ENCODE measurements around the gene CLK1. TPM values are rescaled to one million over a fixed set of nuclear protein-coding genes. Genes with fewer than 3 reads are reported as not detected.

CLK1 gene
- polyA plus RNA-seq, 3 donors: 7.5 to 383 (median 8.2) TPM

DNA sequence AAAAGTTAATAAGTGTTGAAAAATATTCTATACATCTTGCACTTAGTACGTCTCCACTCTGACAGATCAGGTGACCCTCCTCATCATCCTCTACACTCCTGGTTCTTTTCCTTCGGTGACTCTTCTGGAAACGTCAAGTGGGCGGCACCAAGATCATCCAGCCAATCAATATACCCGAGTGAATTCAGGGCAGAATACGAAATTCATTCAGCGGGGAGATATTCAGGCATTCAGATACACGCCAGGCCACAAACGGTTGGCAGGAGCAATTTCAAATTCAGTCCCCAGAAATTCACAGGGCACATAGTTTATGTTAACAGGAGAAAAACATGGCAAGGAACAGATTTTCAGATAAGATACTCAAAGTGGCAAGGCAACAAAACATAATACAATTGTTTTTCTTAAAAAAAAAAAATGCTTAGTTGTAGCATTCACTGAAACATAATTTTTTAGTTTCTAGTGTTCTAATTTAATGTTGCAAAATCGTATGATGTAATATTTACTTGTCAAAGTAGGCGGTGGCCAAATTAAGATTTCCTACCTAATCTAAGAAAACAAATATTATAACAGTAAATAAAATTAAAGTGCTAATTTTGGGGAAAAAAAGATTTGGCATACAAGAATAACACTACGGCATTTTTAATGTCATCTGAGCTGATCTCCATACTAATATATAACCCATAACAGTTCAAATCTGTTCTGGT is 4.2 kb downstream of the CLK1 start:
- Mint-ChIP-seq H3K4me3 (peak overlapping the region in 1 of 2 donors; percentile 58), H3K9me3 (peaks cover 0 to 1% (median 0%) of the 10 kb centered on the region in 7 donors), H3K36me3 (peaks cover 56 to 70% of the 10 kb centered on the region in 2 donors), H3K27me3 (ENCODE audit: low read depth in 3 of 3) (no peaks in the 10 kb centered on the region), H3K4me1 (peaks cover 29% of the 10 kb centered on the region), H3K27ac (peak overlapping the region; percentile 63 to 99 (median 79))
- Histone ChIP-seq H3K27me3 (ENCODE audit: control insufficient read depth in 2 of 2, insufficient read depth in 2 of 2, low read length in 2 of 2) (no peaks in the 10 kb centered on the region), H3K4me3 (replicated peaks in 1 of 3; ENCODE audit: low read depth in 2 of 3, low read length in 3 of 3) (peak overlapping the region in 1 of 3 experiments; percentile 88), H3K4me1 (ENCODE audit: control insufficient read depth in 1 of 2, insufficient read depth in 2 of 2, low read length in 2 of 2) (peaks cover 27 to 38% of the 10 kb centered on the region in 2 donors), H2AFZ (ENCODE audit: insufficient read depth, low read depth, low read length, poor library complexity, severe bottlenecking) (no peak overlapping the region), H3K36me3 (replicated peaks in 1 of 2; ENCODE audit: control insufficient read depth in 1 of 2, insufficient read depth in 2 of 2, low read length in 2 of 2) (peaks cover 59 to 63% of the 10 kb centered on the region in 2 donors), H3K9me3 (replicated peaks in 1 of 2; ENCODE audit: control insufficient read depth in 1 of 2, insufficient read depth in 1 of 2, low read length in 2 of 2) (no peaks in the 10 kb centered on the region), H3K4me2 (replicated peaks; ENCODE audit: extremely low read depth, low read length, poor library complexity, severe bottlenecking) (peak overlapping the region; percentile 82), H3K79me2 (ENCODE audit: insufficient read depth, low read length) (peaks cover 96% of the 10 kb centered on the region), H4K20me1 (ENCODE audit: insufficient read depth, low read length) (peaks cover 89% of the 10 kb centered on the region), H3K27ac (ENCODE audit: low read depth in 1 of 2, low read length in 2 of 2) (peak overlapping the region in 1 of 2 donors; percentile 100), H3K9ac (ENCODE audit: insufficient read depth, low read length, poor library complexity, severe bottlenecking) (no peak overlapping the region)
- intact Hi-C loops (cut with micrococcal nuclease): loop anchor here (5.0 to 10.0 kb wide), 3 partner anchors 48 to 225 kb away; partner anchors contain the start of gene BZW1 (in 2 of the 2)
- peak in 1 of 3 donors; percentile 30 for DNase-seq
- WGBS (ENCODE audit: insufficient coverage): 42% methylated on average over 2 of the region's 12 CpGs
- TF ChIP-seq, protein P1, sequence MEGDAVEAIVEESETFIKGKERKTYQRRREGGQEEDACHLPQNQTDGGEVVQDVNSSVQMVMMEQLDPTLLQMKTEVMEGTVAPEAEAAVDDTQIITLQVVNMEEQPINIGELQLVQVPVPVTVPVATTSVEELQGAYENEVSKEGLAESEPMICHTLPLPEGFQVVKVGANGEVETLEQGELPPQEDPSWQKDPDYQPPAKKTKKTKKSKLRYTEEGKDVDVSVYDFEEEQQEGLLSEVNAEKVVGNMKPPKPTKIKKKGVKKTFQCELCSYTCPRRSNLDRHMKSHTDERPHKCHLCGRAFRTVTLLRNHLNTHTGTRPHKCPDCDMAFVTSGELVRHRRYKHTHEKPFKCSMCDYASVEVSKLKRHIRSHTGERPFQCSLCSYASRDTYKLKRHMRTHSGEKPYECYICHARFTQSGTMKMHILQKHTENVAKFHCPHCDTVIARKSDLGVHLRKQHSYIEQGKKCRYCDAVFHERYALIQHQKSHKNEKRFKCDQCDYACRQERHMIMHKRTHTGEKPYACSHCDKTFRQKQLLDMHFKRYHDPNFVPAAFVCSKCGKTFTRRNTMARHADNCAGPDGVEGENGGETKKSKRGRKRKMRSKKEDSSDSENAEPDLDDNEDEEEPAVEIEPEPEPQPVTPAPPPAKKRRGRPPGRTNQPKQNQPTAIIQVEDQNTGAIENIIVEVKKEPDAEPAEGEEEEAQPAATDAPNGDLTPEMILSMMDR (IDR thresholded peaks at IDR 0.05): no peak

DNA sequence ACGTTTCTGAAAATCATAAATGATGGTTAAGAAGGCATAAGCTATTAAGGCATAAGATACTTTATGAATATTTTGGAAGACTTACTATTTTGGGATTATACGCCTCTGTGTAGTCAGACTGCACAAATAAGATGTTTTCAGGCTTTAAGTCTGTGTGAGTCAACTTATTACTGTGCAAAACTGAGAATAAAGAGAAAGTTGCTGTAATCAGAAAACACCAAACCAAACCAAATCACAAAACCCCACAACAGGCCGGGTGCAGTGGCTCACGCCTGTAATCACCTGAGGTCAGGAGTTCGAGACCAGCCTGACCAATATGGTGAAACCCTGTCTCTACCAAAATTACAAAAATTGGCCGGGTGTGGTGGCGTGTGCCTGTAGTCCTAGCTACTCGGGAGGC is 7.7 kb downstream of the CLK1 start:
- Histone ChIP-seq H2AFZ (ENCODE audit: insufficient read depth, low read depth, low read length, poor library complexity, severe bottlenecking) (no peak overlapping the region), H3K4me1 (ENCODE audit: control insufficient read depth in 1 of 2, insufficient read depth in 2 of 2, low read length in 2 of 2) (peaks cover 18 to 24% of the 10 kb centered on the region in 2 donors), H3K9me3 (replicated peaks in 1 of 2; ENCODE audit: control insufficient read depth in 1 of 2, insufficient read depth in 1 of 2, low read length in 2 of 2) (no peaks in the 10 kb centered on the region), H3K4me2 (replicated peaks; ENCODE audit: extremely low read depth, low read length, poor library complexity, severe bottlenecking) (no peak overlapping the region), H3K79me2 (ENCODE audit: insufficient read depth, low read length) (peaks cover 77% of the 10 kb centered on the region), H3K27me3 (ENCODE audit: control insufficient read depth in 2 of 2, insufficient read depth in 2 of 2, low read length in 2 of 2) (no peaks in the 10 kb centered on the region), H4K20me1 (ENCODE audit: insufficient read depth, low read length) (peaks cover 100% of the 10 kb centered on the region), H3K4me3 (replicated peaks in 1 of 3; ENCODE audit: low read depth in 2 of 3, low read length in 3 of 3) (no peak overlapping the region), H3K36me3 (replicated peaks in 1 of 2; ENCODE audit: control insufficient read depth in 1 of 2, insufficient read depth in 2 of 2, low read length in 2 of 2) (peaks cover 93 to 98% of the 10 kb centered on the region in 2 donors), H3K27ac (ENCODE audit: low read depth in 1 of 2, low read length in 2 of 2) (no peak overlapping the region), H3K9ac (ENCODE audit: insufficient read depth, low read length, poor library complexity, severe bottlenecking) (no peak overlapping the region)
- intact Hi-C loops (cut with micrococcal nuclease): no loop called here
- H3K36me3 Mint-ChIP-seq: peaks cover 83 to 97% of the 10 kb centered on the region in 2 donors
- H3K4me1 Mint-ChIP-seq: peaks cover 19% of the 10 kb centered on the region
- peak overlapping the region in 4 of 7 donors; percentile 43 to 63 (median 59) for H3K27ac Mint-ChIP-seq
- H3K27me3 Mint-ChIP-seq (ENCODE audit: low read depth in 3 of 3): no peaks in the 10 kb centered on the region
- peaks cover 0 to 2% (median 0%) of the 10 kb centered on the region in 7 donors for H3K9me3 Mint-ChIP-seq
- no peak for DNase-seq
- H3K4me3 Mint-ChIP-seq: no peak overlapping the region
- TF ChIP-seq, protein P1 (IDR thresholded peaks at IDR 0.05): no peak
- no CpG with 5 or more reads among the region's 8 CpGs for WGBS (ENCODE audit: insufficient coverage)

Data from CD14-positive monocyte (primary cell).